Endodermal cell (in vitro differentiated cells): ENCODE measurements around the gene C14orf180. TPM values are rescaled to one million over a fixed set of nuclear protein-coding genes. Genes with fewer than 3 reads are reported as not detected.

Experiments
- DNase-seq: peaks from one replicate; pipeline ENCODE4 v3.0.0-alpha.2; 2017
- H3K27ac ChIP-seq: 2 replicates; pipeline ENCODE4 v1.5.1; 2013; ENCODE audit warnings: mild to moderate bottlenecking, low read depth, low read length, moderate library complexity
- H3K27me3 ChIP-seq: 2 replicates; pipeline ENCODE4 v1.6.1; 2013; ENCODE audit warnings: mild to moderate bottlenecking, low read length, moderate library complexity; ENCODE audit not compliant: insufficient read depth, control insufficient read depth, poor library complexity, severe bottlenecking
- H3K36me3 ChIP-seq: 2 replicates; pipeline ENCODE4 v1.7.0; 2013; ENCODE audit warnings: mild to moderate bottlenecking, low read length, moderate library complexity; ENCODE audit not compliant: control insufficient read depth, insufficient read depth
- H3K4me1 ChIP-seq: one replicate; pipeline ENCODE4 v1.7.0; 2013; ENCODE audit warnings: low read length; ENCODE audit not compliant: control insufficient read depth, insufficient read depth
- H3K4me3 ChIP-seq: 2 replicates; pipeline ENCODE4 v1.5.1; 2013; ENCODE audit warnings: mild to moderate bottlenecking, low read length, moderate library complexity
- H3K9ac ChIP-seq: 2 replicates; pipeline ENCODE4 v1.6.1; 2013; ENCODE audit warnings: mild to moderate bottlenecking, low read length, moderate library complexity; ENCODE audit not compliant: poor library complexity, severe bottlenecking; ENCODE audit errors: extremely low read depth
- H3K9me3 ChIP-seq: 2 replicates; pipeline ENCODE4 v1.6.1; 2013; ENCODE audit warnings: mild to moderate bottlenecking, low read length, moderate library complexity; ENCODE audit not compliant: control insufficient read depth
- H3K27ac Mint-ChIP-seq: 2 replicates; pipeline ENCODE4 v1.8.0; 2020; ENCODE audit warnings: mixed read lengths
- H3K27me3 Mint-ChIP-seq: 2 replicates; pipeline ENCODE4 v1.8.0; 2021; ENCODE audit warnings: mild to moderate bottlenecking, mixed read lengths; ENCODE audit not compliant: insufficient read depth
- H3K36me3 Mint-ChIP-seq: 2 replicates; pipeline ENCODE4 v1.8.0; 2020; ENCODE audit warnings: low read depth, mixed read lengths
- H3K4me1 Mint-ChIP-seq: 2 replicates; pipeline ENCODE4 v1.8.0; 2020; ENCODE audit warnings: mixed read lengths
- H3K4me3 Mint-ChIP-seq: 2 replicates; pipeline ENCODE4 v1.8.0; 2020; ENCODE audit warnings: mild to moderate bottlenecking, moderate library complexity, mixed read lengths
- H3K9me3 Mint-ChIP-seq: 2 replicates; pipeline ENCODE4 v1.8.0; 2020; ENCODE audit warnings: mild to moderate bottlenecking, mixed read lengths
- WGBS, 2 experiments: methylation state at CpG; one replicate each; pipeline versions ENCODE4 v1.1.5 to v1.1.7; 2013; ENCODE audit warnings: missing lambda C conversion rate in 2 of 2, mixed read lengths in 1 of 2; ENCODE audit not compliant: insufficient coverage in 1 of 2, insufficient read length in 1 of 2; 5-methylcytosine and 5-hydroxymethylcytosine counted together
- total RNA-seq, 2 donors: library from RNA; stranded (reverse); fragmentation: NEBNext Ultra II Directional in 1 of 2; extraction: Animal tissue kit (Norgen Biotek cat#: 25700) in 1 of 2; gene quantifications; 2 replicates in 1 of 2; 3 replicates in 1 of 2; pipeline ENCODE4 v1.2.1, GENCODE V29; 2021
- TF ChIP-seq, protein P1 (sequence below): fragments of 200-600 bp; sonication (generic); conservative IDR thresholded peaks from 2 replicates; pipeline ENCODE4 v1.5.0; 2021; ENCODE audit warnings: antibody characterized with exemption, mild to moderate bottlenecking

C14orf180 gene
- total RNA-seq, 2 donors from 2014 or later: not detected

DNA sequence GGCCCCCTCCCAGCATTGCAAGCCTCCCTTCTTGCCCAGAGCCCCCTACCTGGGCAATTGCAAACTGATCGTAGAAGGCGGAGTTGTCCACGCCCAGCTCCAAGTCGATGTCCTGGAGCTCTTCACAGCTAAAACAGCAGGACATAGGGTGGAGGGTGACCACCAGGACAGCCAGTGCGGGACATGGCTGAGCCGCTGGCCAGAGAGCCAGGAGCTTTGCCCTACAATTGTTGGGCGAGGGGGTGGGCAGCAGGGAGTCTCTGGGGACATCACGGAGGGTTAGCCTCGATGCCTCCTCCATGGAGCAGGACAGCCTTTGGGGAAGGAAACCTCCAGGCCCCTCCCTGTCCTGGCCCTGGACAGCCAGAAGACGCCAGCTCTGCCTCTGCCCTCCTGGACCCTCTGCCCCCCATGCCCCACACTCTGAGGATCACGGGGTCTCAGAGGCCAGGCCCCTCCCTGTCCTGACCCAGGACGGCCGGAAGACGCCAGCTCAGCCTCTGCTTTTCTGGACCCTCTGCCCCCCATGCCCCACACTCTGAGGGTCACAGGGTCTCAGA, 15.6 kb downstream of the C14orf180 start:
- 91 to 96% methylated on average over 5 to 14 of the region's 14 CpGs for WGBS, 2 experiments
- no peaks in the 10 kb centered on the region for H3K4me1 ChIP-seq
- H3K9ac ChIP-seq: no peak overlapping the region
- Mint-ChIP-seq H3K27ac (no peak overlapping the region), H3K4me1 (no peaks in the 10 kb centered on the region), H3K27me3 (no peaks in the 10 kb centered on the region), H3K4me3 (no peak overlapping the region), H3K9me3 (no peaks in the 10 kb centered on the region), H3K36me3 (no peaks in the 10 kb centered on the region)
- TF ChIP-seq, protein P1, sequence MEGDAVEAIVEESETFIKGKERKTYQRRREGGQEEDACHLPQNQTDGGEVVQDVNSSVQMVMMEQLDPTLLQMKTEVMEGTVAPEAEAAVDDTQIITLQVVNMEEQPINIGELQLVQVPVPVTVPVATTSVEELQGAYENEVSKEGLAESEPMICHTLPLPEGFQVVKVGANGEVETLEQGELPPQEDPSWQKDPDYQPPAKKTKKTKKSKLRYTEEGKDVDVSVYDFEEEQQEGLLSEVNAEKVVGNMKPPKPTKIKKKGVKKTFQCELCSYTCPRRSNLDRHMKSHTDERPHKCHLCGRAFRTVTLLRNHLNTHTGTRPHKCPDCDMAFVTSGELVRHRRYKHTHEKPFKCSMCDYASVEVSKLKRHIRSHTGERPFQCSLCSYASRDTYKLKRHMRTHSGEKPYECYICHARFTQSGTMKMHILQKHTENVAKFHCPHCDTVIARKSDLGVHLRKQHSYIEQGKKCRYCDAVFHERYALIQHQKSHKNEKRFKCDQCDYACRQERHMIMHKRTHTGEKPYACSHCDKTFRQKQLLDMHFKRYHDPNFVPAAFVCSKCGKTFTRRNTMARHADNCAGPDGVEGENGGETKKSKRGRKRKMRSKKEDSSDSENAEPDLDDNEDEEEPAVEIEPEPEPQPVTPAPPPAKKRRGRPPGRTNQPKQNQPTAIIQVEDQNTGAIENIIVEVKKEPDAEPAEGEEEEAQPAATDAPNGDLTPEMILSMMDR: no peak
- H3K36me3 ChIP-seq: no peaks in the 10 kb centered on the region
- no peak overlapping the region for H3K27ac ChIP-seq
- H3K4me3 ChIP-seq: no peak overlapping the region
- no peak for DNase-seq
- H3K9me3 ChIP-seq: no peaks in the 10 kb centered on the region
- no peaks in the 10 kb centered on the region for H3K27me3 ChIP-seq

DNA sequence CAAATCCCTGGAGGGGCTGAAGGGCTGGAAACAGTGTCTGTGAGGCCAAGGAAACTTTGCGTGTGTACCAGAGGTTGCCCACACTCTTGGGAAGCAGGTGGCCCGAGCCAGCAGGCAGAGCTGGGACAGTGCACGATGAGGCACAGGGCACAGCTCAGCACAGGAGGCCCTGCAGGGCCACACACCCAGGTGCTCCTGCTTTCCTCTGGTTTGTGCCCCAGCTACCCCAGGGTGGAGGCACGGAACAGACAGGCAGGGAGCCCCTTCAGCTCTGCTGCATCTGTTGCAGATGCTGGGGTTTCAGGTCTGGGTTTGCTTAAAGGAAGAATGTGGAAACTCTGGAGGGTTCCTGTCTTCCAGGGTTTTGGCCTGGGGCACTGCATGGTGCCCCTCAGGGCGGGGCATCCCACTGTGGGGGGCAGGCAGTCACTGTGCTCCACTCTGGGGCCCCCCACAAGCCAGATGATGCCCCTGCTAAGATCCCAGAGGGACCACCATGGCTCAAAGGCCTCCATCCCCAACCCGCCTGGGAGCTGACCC, 16.4 kb downstream of the C14orf180 start:
- TF ChIP-seq, protein P1: no peak
- Mint-ChIP-seq H3K4me1 (no peaks in the 10 kb centered on the region), H3K9me3 (no peaks in the 10 kb centered on the region), H3K27ac (no peak overlapping the region), H3K27me3 (no peaks in the 10 kb centered on the region), H3K4me3 (no peak overlapping the region), H3K36me3 (no peaks in the 10 kb centered on the region)
- Histone ChIP-seq H3K4me1 (no peaks in the 10 kb centered on the region), H3K9me3 (no peaks in the 10 kb centered on the region), H3K27ac (no peak overlapping the region), H3K27me3 (no peaks in the 10 kb centered on the region), H3K36me3 (no peaks in the 10 kb centered on the region), H3K4me3 (no peak overlapping the region), H3K9ac (no peak overlapping the region)
- WGBS, 2 experiments: 91 to 100% methylated on average over 1 to 6 of the region's 6 CpGs
- no peak for DNase-seq

DNA sequence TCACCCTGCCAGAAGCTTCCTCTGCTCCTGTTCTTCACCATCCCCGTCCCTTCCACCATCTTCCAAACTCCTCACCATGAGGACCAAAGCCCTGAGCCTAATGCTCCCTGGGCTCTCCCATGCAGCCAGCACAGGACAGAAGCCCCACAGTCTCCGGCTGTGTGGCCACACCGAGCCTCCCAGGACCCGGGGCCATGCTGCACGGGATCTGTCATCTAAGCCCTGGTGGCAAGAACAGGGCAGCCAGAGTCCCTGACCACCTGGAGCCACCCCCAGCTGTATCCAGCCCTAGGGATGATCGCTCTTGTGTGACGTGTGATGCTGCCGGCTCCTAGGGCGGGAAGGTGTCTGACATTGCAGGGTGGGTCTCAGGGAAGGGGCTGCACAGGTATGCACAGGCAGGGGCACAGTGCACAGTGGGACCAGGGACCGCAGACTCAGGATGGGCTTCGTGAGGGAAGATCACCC, 16.9 kb downstream of the C14orf180 start:
- TF ChIP-seq, protein P1: no peak
- Histone ChIP-seq H3K4me1 (no peaks in the 10 kb centered on the region), H3K4me3 (no peak overlapping the region), H3K36me3 (no peaks in the 10 kb centered on the region), H3K9ac (no peak overlapping the region), H3K9me3 (no peaks in the 10 kb centered on the region), H3K27ac (no peak overlapping the region), H3K27me3 (no peaks in the 10 kb centered on the region)
- no peak for DNase-seq
- Mint-ChIP-seq H3K36me3 (no peaks in the 10 kb centered on the region), H3K27ac (no peak overlapping the region), H3K4me3 (no peak overlapping the region), H3K9me3 (no peaks in the 10 kb centered on the region), H3K4me1 (no peaks in the 10 kb centered on the region), H3K27me3 (no peaks in the 10 kb centered on the region)
- 93 to 94% methylated on average over 11 of the region's 11 CpGs for WGBS, 2 experiments
